GM23338 (cell line): ENCODE results near the gene KCNH5.

Experiments
- CREB1 ChIP-seq: fragments of 250-450 bp; sonication (Bioruptor Pico); IDR thresholded peaks from 2 replicates; pipeline ENCODE4 v1.5.0; 2020; ENCODE audit warnings: low read depth, mild to moderate bottlenecking, moderate library complexity
- EZH2 ChIP-seq: fragments of 200-600 bp; sonication (generic); IDR thresholded peaks from one replicate; pipeline ENCODE4 v1.8.0; 2017; ENCODE audit warnings: antibody characterized with exemption, mild to moderate bottlenecking, low read depth; ENCODE audit not compliant: unreplicated experiment
- EZH2phosphoT487 ChIP-seq: fragments of 200-600 bp; sonication (generic); IDR thresholded peaks from one replicate; pipeline ENCODE4 v1.8.1; 2018; ENCODE audit warnings: antibody characterized with exemption; ENCODE audit not compliant: unreplicated experiment
- JUNB ChIP-seq: IDR thresholded peaks from one replicate; pipeline ENCODE4 v1.6.1; 2016; ENCODE audit warnings: antibody characterized with exemption; ENCODE audit not compliant: unreplicated experiment
- NANOG ChIP-seq: IDR thresholded peaks from 2 replicates; pipeline ENCODE4 v1.6.1; 2016; ENCODE audit warnings: antibody characterized with exemption, borderline replicate concordance
- POLR2AphosphoS5 ChIP-seq: IDR thresholded peaks from 2 replicates; pipeline ENCODE4 v1.6.1; 2016; ENCODE audit warnings: antibody characterized with exemption, low read depth
- STAT1 ChIP-seq: IDR thresholded peaks from one replicate; pipeline ENCODE4 v1.6.1; 2016; ENCODE audit warnings: antibody characterized with exemption; ENCODE audit not compliant: unreplicated experiment
- ZNF114 ChIP-seq: fragments of 250-450 bp; sonication (Bioruptor Pico); IDR thresholded peaks from 2 replicates; pipeline ENCODE4 v1.5.0; 2020; ENCODE audit warnings: mild to moderate bottlenecking, moderate library complexity
- ZNF331 ChIP-seq: fragments of 250-450 bp; sonication (Bioruptor Pico); IDR thresholded peaks from 2 replicates; pipeline ENCODE4 v1.5.0; 2020; ENCODE audit warnings: low read depth, mild to moderate bottlenecking, moderate library complexity
- TF ChIP-seq, protein P1 (sequence below), 2 experiments: fragments of 200-600 bp in 1 of 2; sonication (generic) in 1 of 2; conservative IDR thresholded peaks; 2 replicates each; pipeline versions ENCODE4 v1.5.1 to v1.6.1; 2016 to 2017; ENCODE audit warnings: antibody characterized with exemption in 2 of 2, low read depth in 2 of 2, mild to moderate bottlenecking in 2 of 2, moderate library complexity in 1 of 2
- TF ChIP-seq, protein P2 (sequence below): IDR thresholded peaks from one replicate; pipeline ENCODE4 v1.6.1; 2018; ENCODE audit warnings: antibody characterized with exemption; ENCODE audit not compliant: unreplicated experiment
- TF ChIP-seq, protein P3 (sequence below): IDR thresholded peaks from 2 replicates; pipeline ENCODE4 v1.6.1; 2016; ENCODE audit warnings: antibody characterized with exemption

GRCh38 chr14:62696929-62697328 is 348.3 kb downstream of the KCNH5 start:
- TF ChIP-seq ZNF331 (CRISPR knock-in tag) (no peak), EZH2 (no peak), POLR2AphosphoS5 (no peak), CREB1 (CRISPR knock-in tag) (no peak), JUNB (no peak), EZH2phosphoT487 (no peak), STAT1 (no peak), ZNF114 (CRISPR knock-in tag) (no peak), NANOG (no peak)
- TF ChIP-seq, protein P1, sequence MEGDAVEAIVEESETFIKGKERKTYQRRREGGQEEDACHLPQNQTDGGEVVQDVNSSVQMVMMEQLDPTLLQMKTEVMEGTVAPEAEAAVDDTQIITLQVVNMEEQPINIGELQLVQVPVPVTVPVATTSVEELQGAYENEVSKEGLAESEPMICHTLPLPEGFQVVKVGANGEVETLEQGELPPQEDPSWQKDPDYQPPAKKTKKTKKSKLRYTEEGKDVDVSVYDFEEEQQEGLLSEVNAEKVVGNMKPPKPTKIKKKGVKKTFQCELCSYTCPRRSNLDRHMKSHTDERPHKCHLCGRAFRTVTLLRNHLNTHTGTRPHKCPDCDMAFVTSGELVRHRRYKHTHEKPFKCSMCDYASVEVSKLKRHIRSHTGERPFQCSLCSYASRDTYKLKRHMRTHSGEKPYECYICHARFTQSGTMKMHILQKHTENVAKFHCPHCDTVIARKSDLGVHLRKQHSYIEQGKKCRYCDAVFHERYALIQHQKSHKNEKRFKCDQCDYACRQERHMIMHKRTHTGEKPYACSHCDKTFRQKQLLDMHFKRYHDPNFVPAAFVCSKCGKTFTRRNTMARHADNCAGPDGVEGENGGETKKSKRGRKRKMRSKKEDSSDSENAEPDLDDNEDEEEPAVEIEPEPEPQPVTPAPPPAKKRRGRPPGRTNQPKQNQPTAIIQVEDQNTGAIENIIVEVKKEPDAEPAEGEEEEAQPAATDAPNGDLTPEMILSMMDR (conservative IDR thresholded peaks at IDR 0.05; ENCODE audit: low read depth in 2 of 2), result no peak
- TF ChIP-seq, protein P2, sequence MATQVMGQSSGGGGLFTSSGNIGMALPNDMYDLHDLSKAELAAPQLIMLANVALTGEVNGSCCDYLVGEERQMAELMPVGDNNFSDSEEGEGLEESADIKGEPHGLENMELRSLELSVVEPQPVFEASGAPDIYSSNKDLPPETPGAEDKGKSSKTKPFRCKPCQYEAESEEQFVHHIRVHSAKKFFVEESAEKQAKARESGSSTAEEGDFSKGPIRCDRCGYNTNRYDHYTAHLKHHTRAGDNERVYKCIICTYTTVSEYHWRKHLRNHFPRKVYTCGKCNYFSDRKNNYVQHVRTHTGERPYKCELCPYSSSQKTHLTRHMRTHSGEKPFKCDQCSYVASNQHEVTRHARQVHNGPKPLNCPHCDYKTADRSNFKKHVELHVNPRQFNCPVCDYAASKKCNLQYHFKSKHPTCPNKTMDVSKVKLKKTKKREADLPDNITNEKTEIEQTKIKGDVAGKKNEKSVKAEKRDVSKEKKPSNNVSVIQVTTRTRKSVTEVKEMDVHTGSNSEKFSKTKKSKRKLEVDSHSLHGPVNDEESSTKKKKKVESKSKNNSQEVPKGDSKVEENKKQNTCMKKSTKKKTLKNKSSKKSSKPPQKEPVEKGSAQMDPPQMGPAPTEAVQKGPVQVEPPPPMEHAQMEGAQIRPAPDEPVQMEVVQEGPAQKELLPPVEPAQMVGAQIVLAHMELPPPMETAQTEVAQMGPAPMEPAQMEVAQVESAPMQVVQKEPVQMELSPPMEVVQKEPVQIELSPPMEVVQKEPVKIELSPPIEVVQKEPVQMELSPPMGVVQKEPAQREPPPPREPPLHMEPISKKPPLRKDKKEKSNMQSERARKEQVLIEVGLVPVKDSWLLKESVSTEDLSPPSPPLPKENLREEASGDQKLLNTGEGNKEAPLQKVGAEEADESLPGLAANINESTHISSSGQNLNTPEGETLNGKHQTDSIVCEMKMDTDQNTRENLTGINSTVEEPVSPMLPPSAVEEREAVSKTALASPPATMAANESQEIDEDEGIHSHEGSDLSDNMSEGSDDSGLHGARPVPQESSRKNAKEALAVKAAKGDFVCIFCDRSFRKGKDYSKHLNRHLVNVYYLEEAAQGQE, result no peak
- TF ChIP-seq, protein P3, sequence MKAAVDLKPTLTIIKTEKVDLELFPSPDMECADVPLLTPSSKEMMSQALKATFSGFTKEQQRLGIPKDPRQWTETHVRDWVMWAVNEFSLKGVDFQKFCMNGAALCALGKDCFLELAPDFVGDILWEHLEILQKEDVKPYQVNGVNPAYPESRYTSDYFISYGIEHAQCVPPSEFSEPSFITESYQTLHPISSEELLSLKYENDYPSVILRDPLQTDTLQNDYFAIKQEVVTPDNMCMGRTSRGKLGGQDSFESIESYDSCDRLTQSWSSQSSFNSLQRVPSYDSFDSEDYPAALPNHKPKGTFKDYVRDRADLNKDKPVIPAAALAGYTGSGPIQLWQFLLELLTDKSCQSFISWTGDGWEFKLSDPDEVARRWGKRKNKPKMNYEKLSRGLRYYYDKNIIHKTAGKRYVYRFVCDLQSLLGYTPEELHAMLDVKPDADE, result no peak
